NCI-H1417 treated with DMSO at 0.1 percent for 48 hours (cell line): ENCODE data around the gene TBX21.

Source experiments
- DNase-seq: peaks from one replicate; lab custom pipeline; 2025; lab: John Stamatoyannopoulos, UW

The TBX21 gene, protein sequence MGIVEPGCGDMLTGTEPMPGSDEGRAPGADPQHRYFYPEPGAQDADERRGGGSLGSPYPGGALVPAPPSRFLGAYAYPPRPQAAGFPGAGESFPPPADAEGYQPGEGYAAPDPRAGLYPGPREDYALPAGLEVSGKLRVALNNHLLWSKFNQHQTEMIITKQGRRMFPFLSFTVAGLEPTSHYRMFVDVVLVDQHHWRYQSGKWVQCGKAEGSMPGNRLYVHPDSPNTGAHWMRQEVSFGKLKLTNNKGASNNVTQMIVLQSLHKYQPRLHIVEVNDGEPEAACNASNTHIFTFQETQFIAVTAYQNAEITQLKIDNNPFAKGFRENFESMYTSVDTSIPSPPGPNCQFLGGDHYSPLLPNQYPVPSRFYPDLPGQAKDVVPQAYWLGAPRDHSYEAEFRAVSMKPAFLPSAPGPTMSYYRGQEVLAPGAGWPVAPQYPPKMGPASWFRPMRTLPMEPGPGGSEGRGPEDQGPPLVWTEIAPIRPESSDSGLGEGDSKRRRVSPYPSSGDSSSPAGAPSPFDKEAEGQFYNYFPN

DNA sequence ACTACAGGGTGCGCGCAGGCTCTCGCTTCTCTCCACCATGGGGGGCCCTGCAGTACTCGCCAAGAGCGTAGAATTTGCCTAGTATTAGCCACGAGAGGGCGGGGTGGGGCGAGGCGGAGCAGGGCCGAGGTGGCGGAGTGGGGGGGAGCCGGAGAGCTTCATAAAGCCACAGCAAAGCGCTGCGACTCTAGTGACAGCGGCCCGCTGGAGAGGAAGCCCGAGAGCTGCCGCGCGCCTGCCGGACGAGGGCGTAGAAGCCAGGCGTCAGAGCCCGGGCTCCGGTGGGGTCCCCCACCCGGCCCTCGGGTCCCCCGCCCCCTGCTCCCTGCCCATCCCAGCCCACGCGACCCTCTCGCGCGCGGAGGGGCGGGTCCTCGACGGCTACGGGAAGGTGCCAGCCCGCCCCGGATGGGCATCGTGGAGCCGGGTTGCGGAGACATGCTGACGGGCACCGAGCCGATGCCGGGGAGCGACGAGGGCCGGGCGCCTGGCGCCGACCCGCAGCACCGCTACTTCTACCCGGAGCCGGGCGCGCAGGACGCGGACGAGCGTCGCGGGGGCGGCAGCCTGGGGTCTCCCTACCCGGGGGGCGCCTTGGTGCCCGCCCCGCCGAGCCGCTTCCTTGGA, at the start of gene TBX21:
TSS of gene TBX21 (plus strand) at position 190 of the 627 bp plus-strand sequence. CDS start at position 409, 219 bp downstream.
- peak; percentile 30 for DNase-seq

DNA sequence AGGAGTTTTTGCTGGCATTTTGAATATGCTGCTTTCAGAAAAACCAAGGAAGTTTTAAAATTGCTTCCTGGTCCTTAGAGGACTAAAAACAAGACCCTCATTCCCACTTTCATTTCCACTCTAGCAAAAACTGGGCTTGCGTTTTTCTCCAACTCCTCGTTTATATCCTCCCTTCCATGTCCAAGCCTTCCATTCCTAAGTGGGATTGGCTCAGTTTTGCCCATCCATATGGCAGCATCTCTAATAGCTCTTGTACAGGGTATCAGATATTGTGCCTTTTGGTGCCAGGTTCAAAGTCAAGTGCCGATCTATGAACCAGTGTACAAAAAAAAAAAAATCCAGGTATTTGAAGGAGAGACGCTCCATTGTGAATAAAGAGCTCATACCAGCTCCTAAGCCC, 49.0 kb upstream of the TBX21 start:
- DNase-seq = no peak

DNA sequence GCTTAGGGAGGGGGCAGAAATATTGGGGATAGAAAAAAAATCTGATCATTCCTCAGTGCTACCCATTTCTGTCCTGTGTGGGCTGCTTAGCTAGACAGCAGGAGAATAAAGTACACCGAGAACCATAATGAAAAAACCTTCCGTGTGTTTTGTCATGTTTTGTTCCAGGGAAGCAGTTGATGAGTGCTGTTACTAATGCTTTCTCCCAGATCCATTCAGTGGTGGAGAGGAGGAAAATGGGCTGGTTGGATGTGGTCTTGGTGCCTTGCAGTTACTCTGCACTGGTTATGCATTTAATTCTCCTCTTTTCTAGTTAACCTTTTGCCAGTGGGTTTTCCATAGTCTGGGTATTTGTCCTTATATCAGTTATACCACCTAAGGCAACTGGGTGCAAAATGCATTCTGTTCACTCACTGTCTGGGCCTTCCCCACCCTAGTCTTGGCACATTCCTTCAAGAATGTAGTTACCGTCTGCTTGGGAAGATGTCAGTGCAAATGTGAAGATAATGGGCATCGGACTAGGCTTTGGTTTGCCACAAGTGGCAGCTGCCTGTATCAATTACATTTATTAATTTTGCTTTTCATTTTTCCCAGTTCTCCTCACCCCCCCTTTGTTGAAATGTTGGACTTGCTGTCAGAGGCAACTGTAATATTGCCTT, 48.4 kb upstream of the TBX21 start:
- DNase-seq = no peak

DNA sequence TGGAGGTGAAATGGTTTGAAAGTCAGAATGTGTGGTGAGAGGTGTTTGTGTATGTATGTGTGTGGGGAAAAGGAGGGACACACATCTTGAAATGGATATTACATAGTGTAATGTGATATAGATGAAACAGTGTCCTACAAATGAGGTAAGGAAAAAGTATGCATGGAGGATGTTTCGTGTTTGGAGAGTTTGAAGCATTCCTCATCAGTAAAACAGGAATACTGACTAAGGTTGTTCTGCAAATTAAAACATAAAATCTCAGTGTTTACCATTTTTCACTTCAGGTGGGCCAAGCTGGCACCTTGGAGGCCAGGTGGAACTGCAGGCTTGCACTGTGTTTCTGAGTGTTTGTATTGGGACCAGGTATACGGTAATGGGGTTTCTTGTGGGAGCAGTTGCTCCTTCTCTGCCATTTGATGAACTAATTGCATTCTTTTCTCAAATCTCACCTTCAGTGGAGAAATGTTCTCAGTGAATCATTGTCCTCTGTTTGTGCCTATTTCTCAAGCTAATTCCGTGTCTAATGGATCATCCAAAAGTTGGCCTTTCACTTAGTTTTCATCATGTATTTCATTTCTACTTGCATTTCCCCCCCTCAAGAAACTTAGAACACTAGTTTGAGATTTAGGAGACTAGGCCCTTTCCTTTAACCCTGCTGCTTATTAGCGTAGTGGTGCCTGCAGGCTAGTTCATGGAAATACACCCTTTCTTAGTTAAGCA, 47.3 kb upstream of the TBX21 start:
- DNase-seq = no peak

DNA sequence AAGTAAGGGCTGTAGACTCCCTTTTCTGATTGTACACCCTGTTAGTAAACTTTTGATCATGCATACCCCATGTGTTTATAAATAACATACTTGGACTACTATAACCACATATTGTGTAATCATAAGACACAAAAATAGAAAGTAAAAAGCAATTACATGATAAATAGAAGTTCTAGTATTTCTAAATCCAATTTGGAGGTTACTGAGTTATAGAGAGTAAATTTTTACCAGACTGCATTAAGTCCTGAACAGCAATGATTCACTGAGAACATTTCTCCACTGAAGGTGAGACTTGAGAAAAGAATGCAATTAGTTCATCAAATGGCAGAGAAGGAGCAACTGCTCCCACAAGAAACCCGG, 46.8 kb upstream of the TBX21 start:
- no peak for DNase-seq

DNA sequence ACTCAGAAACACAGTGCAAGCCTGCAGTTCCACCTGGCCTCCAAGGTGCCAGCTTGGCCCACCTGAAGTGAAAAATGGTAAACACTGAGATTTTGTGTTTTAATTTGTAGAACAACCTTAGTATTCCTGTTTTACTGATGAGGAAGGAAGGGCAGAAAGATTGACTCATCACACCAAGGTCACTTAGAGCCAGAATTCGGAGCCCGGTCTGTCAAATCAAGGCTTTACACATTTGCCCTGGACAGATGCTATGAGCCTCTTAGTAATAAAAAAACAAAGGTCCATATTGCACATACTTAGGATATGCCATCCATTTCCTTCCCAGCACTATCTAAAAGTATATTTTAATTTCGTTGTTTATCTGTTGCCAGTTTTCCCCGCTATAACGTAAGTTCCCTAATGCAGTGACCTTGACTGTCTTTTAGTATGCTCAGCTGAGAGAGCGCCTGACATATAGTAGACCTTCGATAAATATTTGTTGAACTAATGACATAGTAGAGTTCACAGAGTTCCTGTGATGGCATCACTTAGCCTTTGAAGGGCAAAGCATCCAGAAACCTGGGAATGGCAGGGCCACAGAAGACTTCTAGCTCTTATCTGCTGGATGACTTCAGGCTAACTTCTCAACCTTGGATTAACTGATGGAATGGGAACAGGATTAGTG, 46.2 kb upstream of the TBX21 start:
- DNase-seq = no peak

DNA sequence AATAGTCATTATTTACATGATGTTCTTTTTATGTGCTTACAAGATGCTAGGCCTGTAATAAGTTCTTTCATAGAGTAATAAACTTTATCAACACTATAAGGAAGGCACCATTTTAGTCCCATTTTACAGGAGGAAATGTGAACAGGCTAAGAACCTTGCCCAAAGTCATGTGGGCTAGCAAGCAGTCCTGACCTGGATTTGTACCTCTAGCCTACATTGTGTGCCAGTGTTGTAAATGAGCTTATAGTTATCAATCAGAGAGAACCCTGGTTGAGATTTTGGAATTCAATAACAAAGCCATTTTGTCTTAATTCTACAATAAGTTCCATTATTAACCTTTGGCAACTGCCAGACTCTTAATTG, 45.7 kb upstream of the TBX21 start:
- DNase-seq = no peak

DNA sequence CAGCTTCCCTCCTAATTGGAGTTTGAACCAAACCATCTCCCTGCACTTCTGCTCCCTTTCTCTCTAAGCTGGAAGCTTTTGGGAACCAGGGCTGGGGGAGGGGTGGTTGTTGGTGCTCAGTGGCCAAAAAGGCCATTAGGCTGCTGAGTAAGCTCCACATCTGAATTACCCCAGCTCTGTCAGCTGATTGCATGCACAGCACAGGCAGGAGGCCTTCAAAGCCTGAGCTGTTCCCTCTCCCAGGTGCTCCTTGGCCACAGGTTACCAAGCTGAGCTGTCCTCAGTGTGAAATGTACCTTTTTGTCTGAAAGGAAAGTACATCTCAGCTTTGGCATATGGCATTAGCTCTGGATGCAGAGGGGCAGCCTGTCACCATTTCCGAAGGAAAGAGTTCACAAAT, 45.3 kb upstream of the TBX21 start:
- DNase-seq = no peak

DNA sequence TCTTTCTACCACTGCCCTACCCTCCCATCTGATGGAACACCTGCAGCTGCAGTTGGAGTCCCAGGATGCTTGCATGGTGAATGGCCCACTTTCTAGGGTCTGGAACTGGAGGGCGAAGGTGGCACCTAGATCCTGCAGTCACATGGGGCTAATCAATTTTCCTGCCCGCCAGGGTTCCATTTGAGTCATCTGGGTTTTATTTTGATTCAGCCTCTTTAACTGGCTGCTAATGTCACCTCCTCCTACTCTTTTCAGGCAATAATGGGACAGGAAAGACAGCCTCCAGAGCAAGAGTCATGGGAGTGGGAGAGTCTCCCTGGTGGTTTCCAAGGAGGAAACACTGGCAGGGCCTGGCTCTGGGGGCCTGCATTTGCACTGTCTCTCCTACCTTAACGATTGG, 42.9 kb upstream of the TBX21 start:
- DNase-seq = no peak

DNA sequence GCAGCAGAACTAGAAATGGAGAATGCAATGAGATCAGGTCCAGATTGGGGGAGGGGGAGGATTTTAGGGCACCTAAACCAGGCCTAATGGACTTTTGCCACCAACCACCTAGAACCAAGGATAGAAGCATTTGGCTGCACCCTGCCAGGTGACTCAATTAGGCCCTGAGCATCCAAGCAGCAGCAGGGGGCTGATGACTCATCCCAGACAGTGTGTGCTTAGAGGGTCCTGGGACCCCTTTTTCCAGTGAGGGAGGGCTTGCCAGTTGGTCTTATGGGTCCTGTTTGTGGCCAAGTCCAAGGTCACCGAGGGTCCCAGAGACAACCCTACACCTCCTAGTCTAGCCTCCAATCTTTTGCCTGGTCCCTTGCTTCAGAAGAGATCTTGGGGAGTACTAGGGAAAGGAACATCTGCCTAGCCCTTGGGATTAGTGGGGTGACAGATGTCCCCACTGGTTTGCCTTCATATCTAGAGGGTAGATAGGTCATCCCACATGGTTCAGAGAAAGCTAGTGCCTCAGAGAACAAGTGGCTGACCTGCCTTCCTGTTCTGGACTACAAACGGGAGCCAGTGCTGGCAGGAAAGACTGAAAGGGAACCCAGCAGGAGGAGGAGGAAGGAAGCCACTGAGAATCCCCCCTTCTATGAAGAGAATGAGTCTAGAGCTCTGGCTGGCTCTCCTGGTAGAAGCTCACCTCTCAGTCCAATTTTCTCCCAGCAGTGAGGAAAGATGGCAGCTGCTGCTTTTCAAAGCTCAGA, 40.7 kb upstream of the TBX21 start:
- DNase-seq = no peak

DNA sequence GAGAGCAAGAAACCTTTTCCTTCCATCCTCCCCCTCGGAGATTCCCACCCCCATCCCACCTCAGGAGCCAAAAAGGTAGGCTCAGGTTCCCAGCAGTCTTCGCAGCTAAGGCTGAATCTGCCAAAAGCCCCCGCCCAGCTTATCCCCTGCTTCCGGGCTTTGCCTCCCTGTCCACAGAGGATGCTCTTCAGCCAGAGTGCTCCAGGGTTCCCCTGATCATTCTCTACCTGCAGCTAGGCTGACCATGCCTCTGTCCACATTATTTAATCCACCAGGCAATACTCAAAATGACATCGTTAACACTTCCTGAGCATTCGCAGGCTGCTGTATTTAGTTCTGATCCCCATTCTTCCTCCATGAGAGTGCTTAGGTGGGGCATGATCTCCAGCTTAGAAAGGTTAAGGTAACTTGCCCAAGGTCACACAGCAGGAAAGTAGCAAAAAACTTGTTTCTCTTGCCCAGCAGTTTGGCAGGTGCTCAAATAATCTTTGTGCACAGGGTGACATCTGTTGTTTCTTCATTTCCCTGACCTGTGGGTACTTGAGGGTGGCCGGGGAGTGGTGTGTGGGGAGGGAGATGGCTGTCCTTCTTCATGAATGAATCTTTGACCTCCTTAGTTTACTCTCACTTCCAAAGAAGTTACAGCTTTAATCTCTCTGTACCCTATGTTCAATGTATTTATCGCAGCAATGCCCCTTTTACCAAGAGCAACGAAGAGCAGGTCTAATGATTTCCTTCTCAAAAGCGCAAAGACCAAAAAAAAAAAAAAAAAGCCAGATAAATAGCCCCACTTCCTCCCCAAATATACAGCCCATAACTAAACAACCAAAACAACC, 39.9 kb upstream of the TBX21 start:
- DNase-seq = no peak

DNA sequence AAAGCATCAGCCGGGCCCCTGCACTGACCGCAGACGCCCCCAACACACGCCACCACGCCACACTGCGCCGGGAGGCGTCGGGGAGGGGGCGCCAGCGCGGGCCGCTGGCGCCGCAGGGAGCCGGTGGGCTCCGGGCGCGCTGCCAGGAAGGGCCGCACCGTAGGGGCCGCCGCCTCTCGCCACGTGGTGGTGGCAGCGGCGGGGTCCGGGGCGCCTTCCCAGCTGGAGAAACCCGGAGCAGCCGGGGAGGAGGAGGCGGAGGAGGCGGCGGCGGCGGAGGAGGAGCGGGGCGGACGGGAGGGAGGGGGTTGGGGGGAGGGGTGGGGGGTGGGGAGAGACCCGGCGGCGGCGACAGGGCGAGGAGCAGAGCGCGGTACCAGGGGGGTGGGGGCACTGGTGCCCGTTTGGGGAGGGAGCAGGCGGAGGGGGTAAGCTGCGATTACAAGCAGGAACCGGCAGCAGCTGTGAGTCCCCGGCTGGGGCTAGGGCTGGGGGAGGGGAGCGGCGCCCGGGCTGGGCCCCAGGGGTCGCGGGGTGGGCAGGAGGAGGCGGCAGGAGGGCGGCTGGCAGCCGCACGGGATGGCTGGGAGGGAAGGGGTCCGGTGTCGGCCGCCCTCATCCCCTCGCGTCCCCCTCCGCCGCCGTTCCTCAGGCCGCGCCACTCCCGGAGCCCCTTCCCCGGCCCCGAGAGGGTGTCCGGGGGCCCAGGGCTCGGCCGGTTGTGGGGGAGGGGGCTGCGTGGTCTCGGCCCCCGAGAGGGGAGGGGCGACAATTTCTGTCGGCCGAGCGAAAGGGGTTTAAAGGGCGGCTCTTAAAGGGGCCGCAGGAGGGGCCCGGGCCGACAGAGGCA, 39.1 kb upstream of the TBX21 start, which contains the start of gene TBKBP1:
TSS of gene TBKBP1 (plus strand) at position 431 of the 850 bp plus-strand sequence. CDS start 1,952 bp downstream, outside the sequence.
- DNase-seq = no peak

DNA sequence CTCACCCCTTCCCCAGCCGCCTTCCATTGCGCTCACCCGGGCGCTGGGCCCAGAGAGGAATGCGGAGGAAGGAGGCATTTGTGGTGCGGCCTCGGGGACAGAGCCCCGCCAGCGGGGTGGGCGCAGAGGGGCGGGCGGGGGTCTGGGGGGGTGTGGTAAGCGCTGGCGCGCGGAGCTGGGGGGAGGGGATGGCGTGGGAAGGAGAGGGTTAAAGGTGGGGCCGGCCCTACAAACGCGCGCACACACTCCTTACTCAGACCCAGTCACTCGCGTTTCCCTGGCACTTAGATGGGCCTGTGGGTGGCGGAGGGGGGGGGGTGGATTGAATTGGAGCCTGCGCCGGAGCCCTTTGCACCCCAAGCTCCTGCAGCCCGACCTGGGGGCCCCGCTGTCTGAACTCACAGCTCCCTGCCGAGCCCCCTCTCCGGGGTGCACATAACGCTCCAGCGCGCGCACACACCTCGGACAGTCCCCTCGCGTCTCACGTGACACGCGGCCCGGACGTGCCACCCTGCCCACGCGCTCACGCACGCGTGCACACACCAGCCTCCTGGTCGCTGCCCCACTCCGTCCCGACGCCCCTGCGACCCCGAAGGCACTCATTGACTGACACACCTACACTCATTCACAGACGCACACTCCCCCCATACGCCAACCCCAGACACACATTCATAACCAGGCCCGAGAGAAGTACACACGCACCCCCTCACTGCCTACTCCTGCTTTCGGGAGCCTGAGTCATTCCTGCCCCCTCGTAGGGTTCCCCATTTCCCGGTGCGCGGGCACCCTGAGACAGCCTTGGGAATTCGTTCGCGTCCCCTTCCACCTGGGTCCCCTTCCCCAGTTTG, 38.2 kb upstream of the TBX21 start:
- DNase-seq = no peak

DNA sequence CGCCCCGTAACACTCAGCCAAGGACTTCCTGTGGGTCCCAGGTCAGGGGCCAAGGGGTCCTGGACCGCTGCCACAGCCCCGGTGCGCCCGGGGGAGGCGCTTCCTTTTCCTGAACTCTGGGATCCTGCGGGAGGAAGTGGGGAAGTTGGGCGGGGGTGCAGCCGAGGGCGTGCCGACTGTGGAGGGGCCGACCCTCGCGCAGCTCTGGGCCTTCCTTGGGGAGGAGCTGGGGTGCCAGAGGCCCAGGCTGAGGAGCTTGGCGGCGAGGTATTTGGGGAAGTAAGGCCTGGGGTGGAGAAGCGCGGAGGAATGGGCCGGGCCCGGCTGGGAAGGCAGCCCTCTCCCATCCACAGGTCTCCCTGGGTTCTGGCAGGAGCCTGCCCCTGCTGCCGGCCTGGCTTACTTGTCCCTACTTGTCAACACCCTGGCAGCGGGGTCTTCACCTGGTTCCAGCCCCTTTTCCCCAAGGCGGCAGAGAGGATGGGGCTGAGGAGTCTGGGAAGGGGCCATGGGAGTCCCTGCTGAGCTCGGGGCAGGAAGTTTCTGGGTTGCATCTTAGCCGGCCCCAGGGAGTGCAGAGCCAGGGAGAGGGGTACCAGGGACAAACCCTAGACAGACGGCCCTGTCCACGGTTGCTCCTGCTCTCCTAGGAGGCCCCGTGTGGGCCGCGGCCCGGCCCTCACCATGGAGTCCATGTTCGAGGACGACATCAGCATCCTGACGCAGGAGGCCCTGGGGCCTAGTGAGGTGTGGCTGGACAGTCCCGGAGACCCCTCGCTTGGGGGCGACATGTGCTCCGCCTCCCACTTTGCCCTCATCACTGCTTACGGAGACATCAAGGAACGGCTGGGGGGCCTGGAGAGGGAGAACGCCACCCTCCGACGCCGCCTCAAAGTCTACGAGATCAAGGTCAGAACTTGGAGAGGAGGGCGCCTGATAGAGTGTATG, 37.3 kb upstream of the TBX21 start:
- DNase-seq = no peak

DNA sequence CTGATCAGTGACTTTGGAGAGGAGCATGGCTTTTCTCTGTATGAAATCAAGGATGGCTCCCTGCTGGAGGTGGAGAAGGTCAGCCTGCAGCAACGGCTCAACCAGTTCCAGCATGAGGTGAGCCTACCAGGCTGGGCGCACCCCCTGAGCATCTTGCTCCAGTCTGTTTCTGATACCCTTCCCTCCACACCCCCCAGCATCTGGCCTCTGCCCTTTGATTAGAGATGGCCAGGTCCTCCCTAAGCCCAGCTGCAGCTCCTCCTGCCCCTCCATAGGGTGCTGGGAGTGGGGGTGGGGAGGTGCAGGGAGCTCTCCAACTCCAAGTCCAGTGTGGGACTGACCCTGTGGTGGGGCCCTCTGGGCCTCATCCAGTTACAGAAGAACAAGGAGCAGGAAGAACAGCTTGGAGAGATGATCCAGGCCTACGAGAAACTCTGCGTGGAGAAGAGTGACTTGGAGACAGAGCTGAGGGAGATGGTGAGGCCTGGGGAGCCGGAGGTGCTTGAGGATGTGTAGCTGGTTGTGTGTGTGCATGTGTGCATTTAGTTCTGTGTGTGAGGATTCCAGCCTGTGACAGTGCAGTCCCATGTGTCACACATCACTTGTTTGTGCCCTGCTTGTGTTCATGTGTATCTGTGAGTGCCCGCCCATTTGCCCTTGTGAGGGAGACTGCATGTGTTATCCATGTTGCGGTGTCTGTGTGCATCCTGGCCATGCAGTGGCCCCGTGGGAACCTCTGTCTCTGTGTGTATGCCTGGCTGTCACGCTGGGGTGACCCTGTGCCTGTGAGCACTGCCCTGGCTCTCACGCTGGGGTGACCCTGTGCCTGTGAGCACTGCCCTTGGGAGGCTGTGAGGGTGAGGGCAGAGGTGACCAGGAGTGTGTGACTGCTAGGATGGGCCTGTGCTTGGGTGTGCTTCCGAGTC, 36.1 kb upstream of the TBX21 start:
- no peak for DNase-seq
